HT-29 (cell line): Measurements from ENCODE around the gene SLC6A6. TPM values are rescaled to one million over a fixed set of nuclear protein-coding genes. Genes with fewer than 3 reads are reported as not detected.

Experiments
- DNase-seq: peaks from one replicate; pipeline ENCODE4 v3.0.0-alpha.2; 2015; ENCODE audit warnings: low spot score
- total RNA-seq: library from RNA; depleted of rRNA; stranded (reverse); fragments of >200 nt; shearing (Covaris generic); gene quantifications from 2 replicates; pipeline ENCODE4 v1.2.3, GENCODE V29; 2014

SLC6A6 gene
- total RNA-seq, 1 experiment from 2014 or later = 51.5 TPM

GRCh38 chr3:14481646-14482036, 79.2 kb downstream of the SLC6A6 start:
- no peak for DNase-seq

GRCh38 chr3:14482271-14482721, 79.9 kb downstream of the SLC6A6 start:
- no peak for DNase-seq

- DNase-seq = no peak
These were observed 80.9 kb downstream of the SLC6A6 start for GRCh38 chr3:14483286-14483685.

- no peak for DNase-seq
These were observed 82.3 kb downstream of the SLC6A6 start for GRCh38 chr3:14484741-14485140.

- no peak for DNase-seq
These were observed 83.6 kb downstream of the SLC6A6 start for GRCh38 chr3:14485981-14486380.

GRCh38 chr3:14486460-14486859, 84.1 kb downstream of the SLC6A6 start:
- DNase-seq = no peak

GRCh38 chr3:14487086-14487485, 84.7 kb downstream of the SLC6A6 start:
- no peak for DNase-seq

- DNase-seq = no peak
These were observed 85.4 kb downstream of the SLC6A6 start for GRCh38 chr3:14487821-14488220.

- no peak for DNase-seq
These were observed 86.1 kb downstream of the SLC6A6 start for GRCh38 chr3:14488286-14489041.

- DNase-seq = no peak
These were observed 87.2 kb downstream of the SLC6A6 start for GRCh38 chr3:14489641-14490040.

GRCh38 chr3:14490255-14490654, 87.8 kb downstream of the SLC6A6 start:
- DNase-seq = no peak

- no peak for DNase-seq
These were observed 88.4 kb downstream of the SLC6A6 start for GRCh38 chr3:14490831-14491230.

- DNase-seq = no peak
These were observed 89.2 kb downstream of the SLC6A6 start for GRCh38 chr3:14491396-14492190.

GRCh38 chr3:14492948-14493881, 90.8 kb downstream of the SLC6A6 start:
- DNase-seq = no peak

- no peak for DNase-seq
These were observed 92.0 kb downstream of the SLC6A6 start for GRCh38 chr3:14494279-14494972.

GRCh38 chr3:14494973-14495300, 92.5 kb downstream of the SLC6A6 start:
- DNase-seq = no peak

GRCh38 chr3:14496351-14496750, 93.9 kb downstream of the SLC6A6 start:
- DNase-seq = no peak

GRCh38 chr3:14497321-14497720, 94.9 kb downstream of the SLC6A6 start:
- DNase-seq = no peak

- DNase-seq = no peak
These were observed 100.1 kb downstream of the SLC6A6 start for GRCh38 chr3:14502472-14502871.

- no peak for DNase-seq
These were observed 100.8 kb downstream of the SLC6A6 start for GRCh38 chr3:14503033-14503705.

- DNase-seq = no peak
These were observed 101.3 kb downstream of the SLC6A6 start for GRCh38 chr3:14503706-14504065.
